Glutamatergic neuron (in vitro differentiated cells): ENCODE data around the gene GLI2. TPM values are rescaled to one million over a fixed set of nuclear protein-coding genes. Genes with fewer than 3 reads are reported as not detected.

Experiments
- DNase-seq: peaks from one replicate; pipeline ENCODE4 v3.0.0; 2022
- H3K27ac Mint-ChIP-seq: one replicate; pipeline ENCODE4 v1.8.0; 2020; ENCODE audit warnings: mild to moderate bottlenecking, mixed read lengths, inconsistent platforms; ENCODE audit not compliant: unreplicated experiment
- H3K27me3 Mint-ChIP-seq: one replicate; pipeline ENCODE4 v1.8.0; 2020; ENCODE audit warnings: mild to moderate bottlenecking, moderate library complexity, mixed read lengths, inconsistent platforms; ENCODE audit not compliant: unreplicated experiment
- H3K36me3 Mint-ChIP-seq: one replicate; pipeline ENCODE4 v1.8.0; 2020; ENCODE audit warnings: mild to moderate bottlenecking, mixed read lengths, inconsistent platforms; ENCODE audit not compliant: unreplicated experiment
- H3K4me1 Mint-ChIP-seq: one replicate; pipeline ENCODE4 v1.8.0; 2020; ENCODE audit warnings: mild to moderate bottlenecking, low read depth, mixed read lengths, inconsistent platforms; ENCODE audit not compliant: unreplicated experiment
- H3K4me3 Mint-ChIP-seq: one replicate; pipeline ENCODE4 v1.8.0; 2020; ENCODE audit warnings: mild to moderate bottlenecking, mixed read lengths, inconsistent platforms; ENCODE audit not compliant: unreplicated experiment
- H3K9me3 Mint-ChIP-seq: one replicate; pipeline ENCODE4 v1.8.0; 2020; ENCODE audit warnings: mild to moderate bottlenecking, moderate library complexity, mixed read lengths, inconsistent platforms; ENCODE audit not compliant: unreplicated experiment
- CTCF ChIP-seq: fragments of 200-600 bp; sonication (generic); IDR thresholded peaks from one replicate; pipeline ENCODE4 v1.5.0; 2021; ENCODE audit not compliant: partially characterized antibody, unreplicated experiment
- total RNA-seq: library from RNA; stranded (reverse); fragmentation: NEBNext Ultra II Directional; extraction: Animal tissue kit (Norgen Biotek cat#: 25700); gene quantifications from one replicate; pipeline ENCODE4 v1.2.1, GENCODE V29; 2021; ENCODE audit not compliant: unreplicated experiment

GLI2 gene
- total RNA-seq, 1 donor from 2014 or later = 3.9 TPM

GRCh38 chr2:120764991-120765677 is 29.5 kb downstream of the GLI2 start:
- Mint-ChIP-seq H3K27ac (no peak overlapping the region), H3K4me3 (no peak overlapping the region), H3K27me3 (peaks cover 13% of the 10 kb centered on the region), H3K9me3 (peaks cover 6% of the 10 kb centered on the region), H3K4me1 (peaks cover 11% of the 10 kb centered on the region), H3K36me3 (no peaks in the 10 kb centered on the region)
- TF ChIP-seq CTCF = no peak
- DNase-seq = peak; percentile 13

- no peak overlapping the region for H3K27ac Mint-ChIP-seq
- H3K9me3 Mint-ChIP-seq = peaks cover 6% of the 10 kb centered on the region
- TF ChIP-seq CTCF = no peak
- H3K4me1 Mint-ChIP-seq = peaks cover 11% of the 10 kb centered on the region
- peaks cover 13% of the 10 kb centered on the region for H3K27me3 Mint-ChIP-seq
- H3K36me3 Mint-ChIP-seq = no peaks in the 10 kb centered on the region
- peak; percentile 31 for DNase-seq
- no peak overlapping the region for H3K4me3 Mint-ChIP-seq
Observed at GRCh38 chr2:120765678-120766469, 30.2 kb downstream of the GLI2 start.

GRCh38 chr2:120766470-120767351 is 31.0 kb downstream of the GLI2 start:
- Mint-ChIP-seq H3K4me3 (no peak overlapping the region), H3K27me3 (peaks cover 12% of the 10 kb centered on the region), H3K27ac (no peak overlapping the region), H3K9me3 (peaks cover 5% of the 10 kb centered on the region), H3K36me3 (no peaks in the 10 kb centered on the region), H3K4me1 (peaks cover 11% of the 10 kb centered on the region)
- DNase-seq = peak; percentile 8
- TF ChIP-seq CTCF = no peak

GRCh38 chr2:120767486-120768005 is 31.9 kb downstream of the GLI2 start:
- H3K27ac Mint-ChIP-seq = no peak overlapping the region
- H3K4me1 Mint-ChIP-seq = peaks cover 12% of the 10 kb centered on the region
- no peaks in the 10 kb centered on the region for H3K36me3 Mint-ChIP-seq
- H3K27me3 Mint-ChIP-seq = peaks cover 12% of the 10 kb centered on the region
- peak; percentile 15 for DNase-seq
- H3K4me3 Mint-ChIP-seq = no peak overlapping the region
- no peak for TF ChIP-seq CTCF
- peaks cover 5% of the 10 kb centered on the region for H3K9me3 Mint-ChIP-seq
